Measurements from ENCODE around the gene FLT3.
A peak's percentile ranks its signal among the peaks of the same experiment; 100 is the strongest.
"Not testable (repeated sequence)": the region's sequence is repeated elsewhere in the genome, so short reads cannot be mapped to it uniquely, and the experiment has no call there.

Gene FLT3

GRCh38 chr13:28100150-28101121 lies at the start of gene FLT3:
TSS of gene FLT3 (minus strand) at chr13:28100576. CDS start at chr13:28100510, 66 bp downstream.
- DNase-seq: peak; percentile 67

- DNase-seq: no peak
Measured at GRCh38 chr13:28147495-28147894, 47.1 kb upstream of the FLT3 start.

DNA sequence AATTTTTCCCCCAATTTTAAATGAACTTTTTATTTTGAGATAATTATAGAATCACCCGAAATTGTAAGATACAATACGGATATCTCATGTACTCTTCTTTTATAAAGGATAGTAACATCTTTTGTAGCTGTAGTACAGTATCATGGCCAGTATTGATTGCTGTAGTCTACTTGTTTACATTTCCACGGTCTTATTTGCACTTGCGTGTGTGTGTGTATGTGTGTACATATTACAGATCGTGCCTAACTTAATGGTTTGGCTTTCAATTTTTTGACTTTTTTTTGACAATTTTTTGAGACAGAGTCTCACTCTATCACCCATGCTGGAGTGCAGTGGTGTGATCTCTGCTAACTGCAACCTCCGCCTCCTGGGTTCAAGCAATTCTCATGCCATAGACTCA lies 44.7 kb upstream of the FLT3 start:
- DNase-seq: no peak

DNA sequence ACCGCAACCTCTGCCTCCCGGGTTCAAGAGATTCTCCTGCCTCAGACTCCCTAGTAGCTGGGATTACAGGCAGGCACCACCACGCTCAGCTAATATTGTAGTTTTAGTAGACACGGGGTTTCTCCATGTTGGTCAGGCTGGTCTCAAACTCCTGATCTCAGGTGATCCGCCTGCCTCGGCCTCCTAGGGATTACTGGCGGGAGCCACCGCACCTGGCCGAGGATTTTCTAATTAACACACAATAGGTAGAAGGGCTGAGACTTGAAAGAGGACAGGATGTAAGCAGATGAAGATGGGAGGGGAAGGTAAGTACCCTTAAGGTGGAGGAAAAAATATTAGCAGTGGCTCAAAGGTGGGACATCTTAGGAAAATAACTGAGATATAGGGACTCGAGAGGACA lies 41.2 kb upstream of the FLT3 start:
- not testable (repeated sequence) for DNase-seq

DNA sequence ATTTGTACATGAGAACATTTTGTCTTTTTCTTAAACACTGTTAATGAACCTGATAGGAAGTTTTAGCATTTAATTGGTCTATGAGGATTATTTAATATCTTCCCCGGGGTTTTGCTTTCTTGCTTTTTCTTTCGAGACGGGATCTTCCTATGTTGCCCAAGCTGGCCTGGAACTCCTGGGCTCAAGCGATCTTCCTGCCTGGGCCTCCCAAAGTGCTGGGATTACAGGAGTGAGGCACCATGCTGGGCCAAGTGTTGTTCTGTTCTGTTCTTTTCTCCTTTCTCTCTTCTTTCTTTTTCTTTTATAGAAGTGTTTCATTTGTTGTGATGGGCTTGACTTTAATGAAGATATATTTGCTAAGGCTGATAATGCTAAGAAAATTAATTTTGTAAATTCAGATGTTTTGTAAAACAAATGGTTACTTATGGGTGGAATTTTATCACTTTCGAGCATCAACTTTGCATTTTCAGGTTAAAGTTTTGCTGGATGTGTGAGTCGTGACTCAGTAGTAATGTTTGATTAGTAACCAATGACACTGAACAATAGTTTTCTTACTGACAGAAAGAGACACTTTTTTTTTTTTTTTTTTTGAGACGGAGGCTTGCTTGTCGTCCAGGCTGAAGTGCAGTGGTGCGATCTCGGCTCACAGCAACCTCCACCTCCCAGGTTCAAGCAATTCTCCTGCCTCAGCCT lies 40.2 kb upstream of the FLT3 start:
- DNase-seq: no peak

- DNase-seq: peak; percentile 91
Measured at GRCh38 chr13:28138756-28139470, 38.5 kb upstream of the FLT3 start.

- peak; percentile 32 for DNase-seq
Measured at GRCh38 chr13:28138012-28138755, 37.8 kb upstream of the FLT3 start, which contains the start of gene PAN3. TSS of gene PAN3 (plus strand) at chr13:28138545. CDS start at chr13:28138658, 113 bp downstream.

- no peak for DNase-seq
Measured at GRCh38 chr13:28137596-28137995, 37.2 kb upstream of the FLT3 start.

DNA sequence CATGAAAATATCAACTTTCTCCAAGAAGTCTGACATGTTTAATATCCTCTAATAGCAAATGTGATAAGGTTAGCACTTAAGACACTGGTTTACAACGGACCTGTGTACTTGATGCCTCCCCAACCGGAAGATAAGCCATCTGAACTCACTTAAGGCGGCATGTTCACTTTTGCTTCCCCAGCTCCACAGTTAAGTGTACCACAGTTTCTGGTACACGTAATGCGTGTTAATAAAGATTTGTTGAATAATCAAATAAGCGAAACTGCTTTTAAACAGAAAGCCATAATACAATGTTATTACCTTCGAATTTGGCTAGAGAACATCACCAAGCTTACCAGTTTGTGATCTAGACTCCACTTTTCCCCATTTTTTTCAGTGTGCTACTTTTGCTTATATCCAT lies 36.5 kb upstream of the FLT3 start:
- DNase-seq: no peak

DNA sequence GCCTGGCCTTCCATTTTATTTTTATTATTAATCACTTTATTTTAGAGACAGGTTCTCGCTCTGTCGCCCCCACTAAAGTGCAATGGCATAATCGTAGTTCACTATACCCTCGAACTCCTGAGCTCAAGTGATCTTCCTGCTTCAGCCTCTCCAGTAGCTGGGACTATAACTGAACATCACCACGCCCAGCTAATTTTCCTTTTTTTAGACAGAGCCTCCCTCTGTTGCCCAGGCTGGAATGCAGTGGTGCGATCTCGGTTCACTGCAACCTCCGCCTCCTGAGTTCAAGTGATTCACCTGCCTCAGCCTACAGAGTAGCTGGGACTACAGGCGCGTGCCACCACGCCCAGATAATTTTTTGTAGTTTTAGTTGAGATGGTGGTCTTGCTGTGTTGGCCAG lies 31.3 kb upstream of the FLT3 start:
- DNase-seq: no peak

- DNase-seq: no peak
Measured at GRCh38 chr13:28129911-28130693, 29.7 kb upstream of the FLT3 start.

GRCh38 chr13:28128926-28129325 lies 28.6 kb upstream of the FLT3 start:
- DNase-seq: no peak

- no peak for DNase-seq
Measured at GRCh38 chr13:28128030-28128429, 27.7 kb upstream of the FLT3 start.

DNA sequence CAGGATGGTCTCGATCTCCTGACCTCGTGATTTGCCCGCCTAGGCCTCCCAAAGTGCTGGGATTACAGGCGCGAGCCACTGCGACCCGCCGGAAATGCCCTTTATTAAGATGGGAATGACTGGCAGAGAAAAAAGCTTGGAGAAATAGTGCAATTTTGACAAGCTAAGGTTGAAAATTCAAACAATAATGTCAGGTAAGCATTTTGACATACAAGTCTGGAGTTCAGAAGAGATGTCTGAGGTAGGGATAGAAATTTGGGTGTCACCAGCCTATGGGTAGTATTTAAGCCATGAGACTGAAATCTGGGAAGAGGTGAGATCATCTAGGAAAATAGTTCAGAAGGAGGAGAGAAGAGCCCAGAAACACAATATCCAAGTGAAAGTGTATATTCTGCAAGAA lies 20.8 kb upstream of the FLT3 start:
- no peak for DNase-seq

DNA sequence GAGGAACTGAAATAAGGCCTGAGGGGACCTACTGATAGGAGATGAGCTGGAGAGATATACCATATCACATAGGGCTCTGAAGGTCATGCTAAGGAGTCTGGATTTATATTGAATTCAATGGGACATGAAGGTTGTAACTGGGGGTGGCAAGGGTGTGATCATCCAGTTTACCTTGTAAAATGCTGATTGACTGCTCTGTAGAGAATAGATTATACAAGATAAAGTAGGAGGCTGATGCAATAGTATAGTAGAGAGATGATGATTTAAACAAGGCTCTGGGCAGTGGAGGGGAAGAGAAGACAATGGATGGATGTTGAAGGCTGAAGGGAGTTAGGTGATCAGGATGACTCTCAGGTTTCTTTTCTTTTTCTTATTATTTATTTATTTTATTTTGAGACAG lies 19.9 kb upstream of the FLT3 start:
- DNase-seq: no peak

GRCh38 chr13:28117689-28118377 lies 17.5 kb upstream of the FLT3 start:
- DNase-seq: no peak

- no peak for DNase-seq
Measured at GRCh38 chr13:28116736-28117135, 16.4 kb upstream of the FLT3 start.

- DNase-seq: no peak
Measured at GRCh38 chr13:28110414-28110813, 10.0 kb upstream of the FLT3 start.

DNA sequence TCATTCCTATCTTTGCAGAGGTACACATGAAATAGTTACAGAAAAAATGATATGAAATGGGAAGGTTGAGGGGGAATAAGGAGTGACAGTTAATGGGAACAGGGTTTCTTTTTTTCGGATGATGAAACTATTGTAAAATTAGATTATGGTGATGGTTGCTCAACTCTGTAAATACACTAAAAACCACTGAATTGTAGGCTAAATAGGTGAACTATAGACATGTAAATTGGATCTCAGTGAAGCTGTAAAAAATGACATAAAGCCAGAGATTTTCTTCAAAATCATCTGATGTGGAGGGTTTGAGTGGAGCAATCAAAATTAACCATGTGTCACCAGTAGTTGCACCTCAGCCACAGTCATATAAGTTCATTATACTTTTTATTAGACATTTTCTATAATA lies 6.6 kb upstream of the FLT3 start:
- peak; percentile 35 for DNase-seq

DNA sequence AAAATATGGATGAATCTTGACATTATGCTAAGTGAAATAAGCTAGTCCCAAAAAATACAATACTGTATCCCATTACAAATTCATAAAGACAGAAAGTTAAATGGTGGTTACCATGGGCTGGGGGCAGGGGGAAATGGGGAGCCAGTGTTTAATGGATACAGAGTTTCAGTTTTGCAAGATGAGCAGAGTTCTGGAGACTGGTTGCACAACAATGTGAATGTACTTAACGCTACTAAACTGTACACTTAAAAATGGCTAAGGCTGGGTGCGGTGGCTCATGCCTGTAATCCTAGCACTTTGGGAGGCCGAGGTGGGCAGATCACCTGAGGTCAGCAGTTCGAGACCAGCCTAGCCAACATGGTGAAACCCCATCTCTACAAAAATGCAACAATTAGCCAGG lies 1.5 kb upstream of the FLT3 start:
- DNase-seq: peak; percentile 88

All from SIG-M5 (cell line).